Transverse colon (tissue), 4 donors: ENCODE data around the gene SRRT. TPM values are rescaled to one million over a fixed set of nuclear protein-coding genes. Genes with fewer than 3 reads are reported as not detected.

Experiments used
- DNase-seq: peaks from one replicate; pipeline ENCODE4 v3.0.0-alpha.2; 2019
- H3K27ac ChIP-seq, 4 donors: fragments of 200-600 bp; sonication (generic); 2 replicates each; pipeline ENCODE4 v1.5.1; 2016 to 2018; ENCODE audit warnings: inconsistent platforms in 4 of 4
- H3K27me3 ChIP-seq: fragments of 200-600 bp; sonication (generic); 2 replicates; pipeline ENCODE4 v1.5.1; 2017; ENCODE audit warnings: inconsistent platforms
- H3K36me3 ChIP-seq, 4 donors: fragments of 200-600 bp; sonication (generic); 2 replicates each; pipeline ENCODE4 v1.5.1; 2017 to 2019; ENCODE audit warnings: inconsistent platforms in 4 of 4
- H3K4me1 ChIP-seq, 4 donors: fragments of 200-600 bp; sonication (generic); 2 replicates each; pipeline ENCODE4 v1.5.1; 2017 to 2020; ENCODE audit warnings: inconsistent platforms in 4 of 4
- H3K4me3 ChIP-seq, 4 donors: fragments of 200-600 bp; sonication (generic); 1 replicate in 1 of 4; 2 replicates in 3 of 4; pipeline versions ENCODE4 v1.5.1 to v1.6.1; 2017 to 2019; ENCODE audit warnings: inconsistent platforms in 4 of 4
- H3K9me3 ChIP-seq, 2 donors: fragments of 200-600 bp; sonication (generic); 2 replicates each; pipeline ENCODE4 v1.5.1; 2017 to 2019; ENCODE audit warnings: inconsistent platforms in 2 of 2
- EP300 ChIP-seq: sonication (generic); formaldehyde crosslinking; IDR thresholded peaks from one replicate; pipeline ENCODE4 v1.6.1; 2017; ENCODE audit warnings: antibody characterized with exemption, low read depth
- POLR2A ChIP-seq: fragments of 450-650 bp; IDR thresholded peaks from one replicate; pipeline ENCODE4 v1.6.1; 2016; ENCODE audit warnings: antibody characterized with exemption, mild to moderate bottlenecking, moderate library complexity
- POLR2AphosphoS5 ChIP-seq, 3 donors: sonication (generic); formaldehyde crosslinking; IDR thresholded peaks; one replicate each; pipeline ENCODE4 v1.6.1; 2016; ENCODE audit warnings: antibody characterized with exemption in 3 of 3
- WGBS, 2 donors: methylation state at CpG; one replicate each; pipeline ENCODE4 v1.1.5; 2018; ENCODE audit warnings: low coverage in 1 of 2; 5-methylcytosine and 5-hydroxymethylcytosine counted together
- in situ Hi-C, 4 donors: fragments of 200-750 bp; cut with MboI; loops; one replicate each; pipeline versions ENCODE4 v1.15.0 to v1.15.1; 2017; ENCODE audit warnings: low sequenced_read_pairs in 3 of 4, low pct_ligation_motif_present in 1 of 4, low pct_unique_long_range_greater_than_20kb in 1 of 4
- intact Hi-C: fragments of 100-400 bp; cut with DNase I; formaldehyde crosslinking; loops from one replicate; pipeline ENCODE4 v1.15.1; 2023; ENCODE audit warnings: low total_unique reads
- total RNA-seq, 4 donors: library from RNA; depleted of rRNA; stranded (reverse); fragments of >200 nt; gene quantifications; one replicate each; pipeline ENCODE4 v1.1.0, GENCODE V29; 2016
- TF ChIP-seq, protein P1 (sequence below), 5 experiments: fragments of 200-600 bp in 3 of 5; fragments of 450-650 bp in 2 of 5; sonication (generic) in 3 of 5; IDR thresholded peaks; 1 replicate in 2 of 5; 2 replicates in 3 of 5; pipeline ENCODE4 v1.5.1; 2016 to 2017; ENCODE audit warnings: antibody characterized with exemption in 5 of 5, inconsistent platforms in 3 of 5, mild to moderate bottlenecking in 2 of 5, moderate library complexity in 1 of 5

The SRRT gene
- total RNA-seq, 4 donors from 2014 or later = 64.6 to 217 (median 103) TPM

DNA sequence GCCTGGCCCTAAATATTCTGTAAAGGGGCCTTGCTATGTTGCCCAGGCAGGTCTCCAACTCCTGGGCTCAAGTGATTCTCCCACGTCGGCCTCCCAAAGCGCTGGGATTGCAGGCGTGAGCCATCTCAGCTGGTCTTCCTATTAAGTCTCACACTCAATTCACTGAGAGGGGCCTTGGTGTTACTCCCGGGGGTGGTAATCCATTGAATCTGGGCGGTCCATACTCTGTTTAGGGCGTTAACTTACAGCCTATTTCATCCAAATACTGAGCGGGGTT lies 665 bp upstream of the SRRT start:
- Histone ChIP-seq H3K4me3 (peak overlapping the region; percentile 47 to 91 (median 87)), H3K9me3 (no peaks in the 10 kb centered on the region), H3K4me1 (peaks cover 11 to 45% (median 24%) of the 10 kb centered on the region in 4 donors), H3K36me3 (peaks cover 0 to 4% (median 0%) of the 10 kb centered on the region in 4 donors), H3K27me3 (no peaks in the 10 kb centered on the region), H3K27ac (peak overlapping the region; percentile 93 to 96 (median 95))
- 67% methylated on average over 8 of the region's 8 CpGs; no CpG with 5 or more reads in 1 of the 2 donors for WGBS, 2 donors
- DNase-seq = no peak
- in situ Hi-C loops (loop anchor here in 1 of 4 donors (25.0 kb wide), 1 partner anchor 162 kb away; the partner anchor contains the start of genes EPO and POP7), intact Hi-C loops (no loop called here)
- TF ChIP-seq, protein P1, sequence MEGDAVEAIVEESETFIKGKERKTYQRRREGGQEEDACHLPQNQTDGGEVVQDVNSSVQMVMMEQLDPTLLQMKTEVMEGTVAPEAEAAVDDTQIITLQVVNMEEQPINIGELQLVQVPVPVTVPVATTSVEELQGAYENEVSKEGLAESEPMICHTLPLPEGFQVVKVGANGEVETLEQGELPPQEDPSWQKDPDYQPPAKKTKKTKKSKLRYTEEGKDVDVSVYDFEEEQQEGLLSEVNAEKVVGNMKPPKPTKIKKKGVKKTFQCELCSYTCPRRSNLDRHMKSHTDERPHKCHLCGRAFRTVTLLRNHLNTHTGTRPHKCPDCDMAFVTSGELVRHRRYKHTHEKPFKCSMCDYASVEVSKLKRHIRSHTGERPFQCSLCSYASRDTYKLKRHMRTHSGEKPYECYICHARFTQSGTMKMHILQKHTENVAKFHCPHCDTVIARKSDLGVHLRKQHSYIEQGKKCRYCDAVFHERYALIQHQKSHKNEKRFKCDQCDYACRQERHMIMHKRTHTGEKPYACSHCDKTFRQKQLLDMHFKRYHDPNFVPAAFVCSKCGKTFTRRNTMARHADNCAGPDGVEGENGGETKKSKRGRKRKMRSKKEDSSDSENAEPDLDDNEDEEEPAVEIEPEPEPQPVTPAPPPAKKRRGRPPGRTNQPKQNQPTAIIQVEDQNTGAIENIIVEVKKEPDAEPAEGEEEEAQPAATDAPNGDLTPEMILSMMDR (IDR thresholded peaks at IDR 0.05) = no peak
- no peak for TF ChIP-seq EP300
- TF ChIP-seq POLR2AphosphoS5 (IDR thresholded peaks at IDR 0.05) = no peak
- TF ChIP-seq POLR2A = no peak

DNA sequence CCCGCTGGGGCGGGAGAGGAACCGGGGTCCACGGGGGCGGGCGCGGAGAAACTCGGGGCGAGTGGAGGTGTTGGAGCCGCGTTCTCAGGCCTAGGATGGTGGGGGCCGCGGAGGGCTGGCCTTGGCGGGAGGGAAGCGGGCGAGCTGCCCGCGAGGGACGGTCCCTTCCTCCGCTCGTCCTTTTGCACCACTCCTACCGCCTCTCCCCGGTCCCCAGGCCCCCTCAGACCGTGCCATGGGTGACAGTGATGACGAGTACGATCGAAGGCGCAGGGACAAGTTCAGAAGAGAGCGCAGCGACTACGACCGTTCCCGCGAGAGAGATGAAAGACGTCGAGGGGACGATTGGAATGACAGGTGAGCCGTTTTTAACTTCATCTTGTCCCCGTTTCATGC lies 451 bp downstream of the SRRT start:
- DNase-seq = no peak
- no peaks in the 10 kb centered on the region for H3K9me3 ChIP-seq
- WGBS, 2 donors = 0% methylated on average over 7 to 39 of the region's 39 CpGs
- no peaks in the 10 kb centered on the region for H3K27me3 ChIP-seq
- H3K4me3 ChIP-seq = peak overlapping the region; percentile 79 to 91 (median 87)
- in situ Hi-C loops (no loop called here), intact Hi-C loops (no loop called here)
- H3K36me3 ChIP-seq = peaks cover 0 to 4% (median 0%) of the 10 kb centered on the region in 4 donors
- TF ChIP-seq EP300 (no peak), POLR2AphosphoS5 (IDR thresholded peaks at IDR 0.05) (no peak), POLR2A (no peak)
- H3K27ac ChIP-seq = peak overlapping the region; percentile 93 to 96 (median 95)
- H3K4me1 ChIP-seq = peaks cover 11 to 48% (median 24%) of the 10 kb centered on the region in 4 donors

DNA sequence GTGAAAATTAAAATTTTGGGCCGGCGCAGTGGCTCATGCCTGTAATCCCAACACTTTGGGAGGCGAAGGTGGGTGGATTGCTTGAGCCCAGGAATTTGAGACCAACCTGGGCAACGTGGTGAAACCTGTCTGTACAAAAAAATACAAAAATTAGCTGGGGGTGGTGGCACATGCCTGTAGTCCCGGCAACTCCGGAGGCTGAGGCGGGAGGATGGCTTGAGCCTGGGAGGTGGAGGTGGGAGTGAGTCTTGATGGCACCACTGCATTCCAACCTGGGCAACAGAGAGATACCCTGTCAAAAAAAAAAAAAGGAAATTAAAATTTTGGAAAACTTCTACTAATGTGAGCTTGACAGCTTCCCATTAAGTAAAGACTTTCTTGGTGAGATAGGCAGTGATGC lies 3.1 kb downstream of the SRRT start:
- TF ChIP-seq POLR2AphosphoS5 (IDR thresholded peaks at IDR 0.05) (no peak), POLR2A (no peak)
- DNase-seq = no peak
- 79 to 80% methylated on average over 5 to 7 of the region's 7 CpGs for WGBS, 2 donors

DNA sequence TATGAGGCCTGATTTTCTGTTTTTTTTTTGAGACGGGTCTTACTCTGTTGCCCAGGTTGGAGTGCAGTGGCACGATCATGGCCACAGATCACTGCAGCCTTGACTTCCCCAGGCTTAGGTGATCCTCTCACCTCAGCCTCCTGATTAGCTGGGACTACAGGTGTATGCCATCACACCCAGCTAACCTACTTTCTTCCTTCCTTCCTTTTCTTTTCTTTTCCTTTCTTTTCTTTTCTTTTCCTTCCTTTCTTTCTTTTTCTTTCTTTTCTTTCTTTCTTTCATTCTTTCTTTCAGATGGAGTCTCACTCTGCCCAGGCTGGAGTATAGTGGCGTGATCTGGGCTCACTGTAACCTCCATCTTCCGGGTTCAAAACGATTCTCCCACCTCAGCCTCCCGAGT lies 3.8 kb downstream of the SRRT start:
- Histone ChIP-seq H3K4me1 (peaks cover 11 to 48% (median 24%) of the 10 kb centered on the region in 4 donors), H3K36me3 (peaks cover 0 to 30% (median 12%) of the 10 kb centered on the region in 4 donors), H3K9me3 (no peaks in the 10 kb centered on the region), H3K27ac (no peak overlapping the region), H3K27me3 (no peaks in the 10 kb centered on the region), H3K4me3 (no peak overlapping the region)
- intact Hi-C loops = no loop called here
- DNase-seq = no peak
- WGBS, 2 donors = 69 to 85% methylated on average over 2 to 6 of the region's 6 CpGs
- TF ChIP-seq EP300 = no peak
- TF ChIP-seq, protein P1 (IDR thresholded peaks at IDR 0.05) = no peak
- TF ChIP-seq POLR2A = no peak
- no peak for TF ChIP-seq POLR2AphosphoS5 (IDR thresholded peaks at IDR 0.05)
- in situ Hi-C loops = no loop called here

More for the DNA sequence above, 3.1 kb downstream of the SRRT start:
- Histone ChIP-seq H3K36me3 (peaks cover 0 to 25% (median 9%) of the 10 kb centered on the region in 4 donors), H3K27me3 (no peaks in the 10 kb centered on the region), H3K9me3 (no peaks in the 10 kb centered on the region), H3K4me3 (no peak overlapping the region), H3K4me1 (peaks cover 11 to 48% (median 24%) of the 10 kb centered on the region in 4 donors), H3K27ac (no peak overlapping the region)
- in situ Hi-C loops (no loop called here), intact Hi-C loops (no loop called here)

DNA sequence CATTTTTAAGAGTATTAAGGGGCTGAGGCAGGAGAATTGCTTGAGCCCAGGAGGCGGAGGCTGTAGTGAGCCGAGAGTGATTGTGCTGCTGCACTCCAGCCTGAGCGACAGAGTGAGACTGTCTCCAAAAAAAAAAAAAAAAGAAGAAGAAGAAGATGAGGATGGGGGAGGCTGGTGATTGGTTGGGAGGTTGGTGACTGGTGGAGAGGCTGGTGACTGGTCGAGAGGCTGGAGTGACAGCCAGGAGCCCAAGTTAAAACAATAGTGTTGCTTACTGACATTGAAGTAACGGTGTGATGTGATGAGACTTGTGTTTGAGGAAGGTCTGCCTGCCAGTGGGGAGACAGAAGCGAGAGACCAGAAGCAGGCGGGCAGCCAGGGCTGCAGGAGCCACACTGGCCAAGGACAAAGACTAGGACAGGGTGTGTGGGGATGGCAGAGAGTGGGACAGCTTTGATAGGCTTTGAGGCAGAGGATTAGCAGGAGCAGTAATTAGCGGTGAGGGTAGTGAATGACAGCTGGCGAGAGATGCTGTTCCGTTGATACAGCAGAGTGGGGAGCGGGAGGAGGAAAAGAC lies 4.9 kb downstream of the SRRT start:
- H3K9me3 ChIP-seq = no peaks in the 10 kb centered on the region
- in situ Hi-C loops = no loop called here
- no peaks in the 10 kb centered on the region for H3K27me3 ChIP-seq
- DNase-seq = no peak
- H3K4me3 ChIP-seq = no peak overlapping the region
- 86 to 89% methylated on average over 9 to 11 of the region's 11 CpGs for WGBS, 2 donors
- peaks cover 11 to 40% (median 16%) of the 10 kb centered on the region in 4 donors for H3K4me1 ChIP-seq
- H3K36me3 ChIP-seq = peaks cover 0 to 41% (median 17%) of the 10 kb centered on the region in 4 donors
- H3K27ac ChIP-seq = no peak overlapping the region
- intact Hi-C loops = no loop called here
- TF ChIP-seq, protein P1 (IDR thresholded peaks at IDR 0.05) = no peak
- no peak for TF ChIP-seq POLR2A
- no peak for TF ChIP-seq EP300
- TF ChIP-seq POLR2AphosphoS5 (IDR thresholded peaks at IDR 0.05) = no peak
